NCI-H1048 (cell line): Measurements from ENCODE around the gene REEP1.
"Not testable (repeated sequence)": the region's sequence is repeated elsewhere in the genome, so short reads cannot be mapped to it uniquely, and the experiment has no call there.

Experiments
- DNase-seq: peaks from one replicate; lab custom pipeline; 2025; lab: John Stamatoyannopoulos, UW

Gene REEP1

DNA sequence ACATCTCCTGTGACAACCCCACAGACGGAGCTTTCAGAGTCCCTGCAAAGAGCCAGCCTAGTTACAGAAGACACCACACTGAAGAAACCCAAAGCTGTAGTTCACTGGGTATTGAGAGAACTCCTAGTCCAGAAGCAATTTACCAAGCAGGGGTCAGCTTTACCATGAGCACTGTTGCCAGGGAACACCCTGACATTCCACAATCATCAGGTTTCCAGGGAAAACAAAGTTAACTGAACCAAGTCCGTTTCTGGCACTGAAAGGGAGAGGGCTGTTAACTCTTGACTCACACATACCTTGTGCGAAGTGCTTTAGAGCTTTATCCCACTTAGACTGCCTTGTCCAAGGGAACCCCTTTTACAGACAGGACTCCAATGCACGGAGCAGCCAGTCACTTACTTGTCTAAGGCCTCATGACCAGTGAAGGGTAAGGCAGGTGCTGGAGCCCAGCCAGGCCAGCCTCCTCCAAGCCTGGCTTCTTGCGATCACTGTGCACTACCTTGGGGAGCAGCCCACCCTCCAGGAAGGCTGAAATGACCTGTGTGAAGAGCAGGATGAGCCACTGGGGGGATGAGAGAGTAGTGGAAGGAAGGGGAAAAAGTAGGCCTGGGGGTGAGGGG, 53.9 kb downstream of the REEP1 start:
- no peak for DNase-seq

DNA sequence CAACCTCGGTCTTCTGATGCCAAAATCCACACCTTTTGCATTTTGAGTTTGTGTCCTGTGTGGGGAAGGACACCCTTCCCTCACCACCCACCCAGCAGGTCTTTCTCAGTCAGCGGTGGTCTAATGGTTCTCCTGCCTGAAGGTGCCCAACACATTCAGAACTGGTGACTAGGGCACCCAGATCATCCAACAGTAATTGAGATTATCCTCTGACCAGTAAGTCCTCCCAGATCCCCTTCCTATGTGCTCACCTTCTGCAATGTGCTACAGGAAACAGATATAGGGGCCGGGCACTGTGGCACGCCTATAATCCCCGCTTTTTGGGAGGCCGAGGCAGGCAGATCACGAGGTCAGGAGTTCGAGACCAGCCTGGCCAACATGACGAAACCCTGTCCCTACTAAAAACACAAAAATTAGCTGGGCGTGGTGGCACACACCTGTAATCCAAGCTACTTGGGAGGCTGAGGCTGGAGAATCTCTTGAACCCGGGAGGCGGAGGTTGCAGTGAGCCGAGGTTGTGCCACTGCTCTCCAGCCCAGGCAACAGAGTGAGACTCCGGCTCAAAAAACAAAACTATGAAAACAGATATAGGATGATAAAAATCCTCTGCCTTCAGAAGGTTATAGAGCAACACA, 56.2 kb downstream of the REEP1 start:
- no peak for DNase-seq

DNA sequence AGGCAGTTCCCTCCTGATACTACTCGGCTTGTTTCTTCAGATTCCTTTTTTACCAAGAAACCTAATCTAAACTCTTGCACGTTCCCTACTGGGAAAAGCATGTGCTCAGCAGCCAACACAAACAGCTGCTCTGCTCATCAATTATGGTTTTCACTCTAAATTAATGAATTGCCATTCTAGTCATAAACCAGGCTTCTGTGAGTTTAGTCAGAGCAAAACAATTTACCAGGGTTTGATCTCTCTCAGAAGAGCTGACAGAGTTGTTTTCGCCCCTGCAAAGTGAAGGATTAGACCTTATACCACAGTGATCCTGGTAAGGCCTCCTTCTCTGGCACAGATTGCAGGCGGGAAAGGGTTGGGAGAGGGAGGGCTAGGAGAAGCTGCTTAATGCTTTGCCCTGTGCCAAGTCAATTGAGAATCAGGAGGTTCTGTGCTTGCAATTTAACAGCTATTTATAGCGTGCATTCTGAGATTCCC, 57.2 kb downstream of the REEP1 start:
- DNase-seq: no peak

DNA sequence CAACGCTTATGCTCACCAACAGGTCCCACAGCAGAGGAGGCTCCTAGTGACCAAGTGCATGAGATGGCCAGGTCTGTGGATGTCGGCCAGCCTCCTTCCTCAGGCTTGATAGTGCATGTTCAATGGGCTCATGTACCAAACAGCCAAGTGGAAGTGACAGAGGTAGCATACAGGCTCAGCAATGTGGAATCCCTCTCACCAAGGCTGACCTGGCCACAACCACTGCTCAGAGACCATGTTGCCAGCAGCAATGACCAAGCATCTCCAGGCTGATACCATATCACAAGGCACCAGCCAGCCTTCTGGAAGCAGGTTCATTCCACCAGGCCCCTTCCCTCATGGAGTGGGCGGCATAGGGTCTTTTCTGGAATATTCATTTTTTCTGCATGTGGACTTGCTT, 61.5 kb downstream of the REEP1 start:
- DNase-seq: no peak

DNA sequence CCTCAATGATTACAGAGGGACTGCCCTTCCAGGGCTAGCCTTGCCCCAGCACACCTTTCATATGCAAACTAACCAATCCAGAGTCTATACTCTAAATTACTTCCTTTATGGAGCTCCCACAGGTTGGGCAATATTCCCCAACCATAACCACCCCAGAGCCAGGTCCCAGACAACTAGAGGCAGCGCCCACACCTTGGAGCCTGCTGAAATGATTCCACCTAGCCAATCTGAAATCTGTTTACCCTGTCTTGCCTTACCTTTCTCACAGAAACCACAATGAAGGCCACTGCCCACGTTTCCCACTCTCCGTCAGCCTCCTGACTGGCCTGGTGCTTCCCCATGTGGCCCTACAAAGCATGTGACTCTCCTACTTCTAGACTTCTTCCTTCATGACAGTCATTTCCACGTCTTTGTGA, 62.0 kb downstream of the REEP1 start:
- DNase-seq: no peak

DNA sequence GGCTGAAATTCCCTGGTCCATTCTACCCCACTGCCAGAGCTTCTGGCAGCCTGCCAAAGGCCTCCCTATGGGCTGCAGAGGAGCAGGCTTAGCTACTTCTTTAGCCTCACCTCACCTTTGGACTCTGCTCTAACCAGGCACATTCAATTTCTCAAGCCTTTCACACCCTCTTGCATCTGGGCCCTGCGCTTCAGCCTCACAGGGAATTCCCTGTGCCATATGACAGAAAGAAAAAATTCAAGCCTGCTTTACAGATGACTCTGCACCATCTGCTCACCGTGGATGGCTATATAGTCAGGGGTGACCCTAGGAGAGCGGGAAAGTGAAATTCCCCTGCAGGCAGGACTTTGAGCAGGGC, 62.5 kb downstream of the REEP1 start:
- DNase-seq: no peak

DNA sequence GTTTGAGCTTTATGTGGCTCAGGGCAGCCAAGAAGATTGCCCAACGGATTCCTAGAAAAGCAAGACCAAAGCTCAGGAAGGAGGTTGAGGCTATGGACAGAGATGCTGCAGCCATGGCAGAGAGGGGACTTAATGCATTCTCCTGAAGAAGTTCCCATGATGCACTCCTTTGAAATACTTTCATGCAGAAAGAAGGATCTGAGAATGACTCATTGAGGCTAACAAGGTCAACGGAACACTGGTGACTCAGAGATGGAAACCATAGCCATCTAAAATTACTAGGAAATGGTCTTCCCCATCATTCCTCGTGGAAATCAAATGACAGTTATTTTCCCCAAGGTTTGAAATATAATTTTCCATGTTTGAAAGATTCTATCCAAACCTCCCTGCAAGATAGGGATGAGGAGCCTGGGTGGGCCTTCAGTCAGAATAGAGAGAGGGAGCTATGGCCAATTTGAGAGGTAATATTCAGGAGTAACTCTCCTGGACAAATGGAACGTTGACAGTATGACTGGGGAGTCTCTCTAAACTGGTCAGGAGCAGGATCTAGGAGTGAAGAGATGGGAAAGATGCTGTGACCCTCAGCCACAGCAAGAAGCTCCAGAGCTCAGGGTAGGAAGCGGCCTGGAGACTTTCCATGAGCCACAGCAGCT, 63.0 kb downstream of the REEP1 start:
- DNase-seq: no peak

DNA sequence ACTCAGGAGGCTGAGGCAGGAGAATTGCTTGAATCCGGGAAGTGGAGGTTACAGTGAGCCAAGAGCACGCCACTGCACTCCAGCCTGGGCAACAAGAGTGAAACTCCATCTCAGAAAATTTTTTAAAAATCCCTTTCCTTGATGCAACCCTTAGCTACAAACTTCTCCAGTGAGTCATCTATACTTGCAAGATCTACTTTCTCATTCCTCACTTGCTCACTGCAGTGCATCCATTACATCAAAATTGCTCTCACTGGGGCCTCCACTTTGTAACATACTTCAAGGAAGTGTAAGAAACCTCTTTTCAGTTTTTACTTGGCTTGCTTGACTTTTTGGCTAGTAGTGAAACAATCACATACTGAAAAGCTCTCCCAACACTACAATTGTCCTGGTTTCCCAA, 65.3 kb downstream of the REEP1 start:
- DNase-seq: no peak

DNA sequence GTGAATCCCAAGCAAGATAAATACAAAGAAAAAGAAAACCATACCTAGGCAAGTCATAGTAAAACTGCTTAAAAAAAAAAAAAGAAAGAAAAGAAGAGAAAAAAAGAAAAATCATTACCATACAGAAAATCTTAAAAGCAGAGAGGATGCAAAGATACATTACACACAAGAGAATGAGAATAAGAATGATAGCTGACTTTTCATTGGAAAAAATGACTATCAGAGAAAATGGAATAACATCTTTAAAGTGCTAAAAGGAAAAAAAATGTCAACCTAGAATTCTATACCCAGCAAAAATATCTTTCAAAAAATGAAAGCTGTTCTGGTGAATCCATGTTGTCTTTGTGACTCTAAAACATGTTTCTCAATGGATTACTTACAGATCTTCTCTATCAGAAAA, 66.2 kb downstream of the REEP1 start:
- DNase-seq: no peak

DNA sequence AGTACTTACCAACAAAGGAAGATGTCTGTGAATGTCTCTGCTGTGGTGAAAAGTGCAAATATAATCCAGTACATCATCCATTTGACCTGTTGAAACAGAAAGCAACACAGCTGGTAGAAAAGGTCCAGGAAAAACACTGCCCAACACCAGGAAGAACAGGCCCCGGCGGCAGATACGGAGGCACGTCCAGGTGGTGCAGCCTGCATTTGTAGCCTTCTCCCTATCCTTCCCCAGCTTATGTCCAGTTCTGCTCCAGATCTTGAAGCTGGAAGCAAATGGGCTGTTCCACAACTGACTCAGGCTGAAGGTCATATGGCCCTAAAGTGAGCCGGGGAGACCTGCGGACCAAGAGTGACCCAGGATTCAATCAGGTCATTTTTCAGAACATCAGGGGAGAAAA, 73.5 kb downstream of the REEP1 start:
- DNase-seq: no peak

DNA sequence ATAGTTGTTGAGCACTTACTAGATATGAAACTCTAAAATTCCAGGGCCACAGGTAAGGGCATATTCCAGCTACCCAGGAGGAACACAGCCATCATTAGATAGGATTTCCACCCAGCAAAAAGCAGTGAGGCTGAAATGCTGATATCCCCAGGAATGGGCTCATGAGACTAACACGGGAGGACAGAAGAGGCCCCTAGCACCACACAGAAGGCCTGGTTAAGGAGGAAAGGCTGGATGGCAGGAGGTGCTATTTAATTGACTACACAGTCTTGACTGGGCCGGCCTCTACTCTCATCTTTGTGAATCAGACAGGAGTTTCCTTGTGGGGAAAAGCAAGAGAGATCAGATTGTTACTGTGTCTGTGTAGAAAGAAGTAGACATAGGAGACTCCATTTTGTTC, 76.4 kb downstream of the REEP1 start:
- DNase-seq: no peak

DNA sequence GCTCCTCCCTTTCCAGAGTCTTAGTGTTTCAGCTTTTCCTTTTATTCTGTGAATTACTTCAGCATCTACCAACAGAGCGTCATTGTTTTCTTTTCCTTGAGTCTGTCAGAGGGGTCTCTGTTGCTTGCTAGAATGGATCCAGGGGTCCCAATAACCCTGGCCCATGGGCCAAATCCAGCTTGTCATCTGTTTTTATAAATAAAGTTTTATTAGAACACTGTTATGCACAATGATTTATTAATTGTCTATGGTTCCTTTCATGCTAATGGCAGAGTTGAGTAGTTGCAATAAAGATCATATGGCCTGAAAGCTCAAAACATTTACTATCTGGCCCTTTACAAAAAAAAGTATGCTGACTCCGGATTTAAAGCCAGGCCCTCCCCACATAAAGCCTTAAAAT, 79.3 kb downstream of the REEP1 start:
- no peak for DNase-seq

DNA sequence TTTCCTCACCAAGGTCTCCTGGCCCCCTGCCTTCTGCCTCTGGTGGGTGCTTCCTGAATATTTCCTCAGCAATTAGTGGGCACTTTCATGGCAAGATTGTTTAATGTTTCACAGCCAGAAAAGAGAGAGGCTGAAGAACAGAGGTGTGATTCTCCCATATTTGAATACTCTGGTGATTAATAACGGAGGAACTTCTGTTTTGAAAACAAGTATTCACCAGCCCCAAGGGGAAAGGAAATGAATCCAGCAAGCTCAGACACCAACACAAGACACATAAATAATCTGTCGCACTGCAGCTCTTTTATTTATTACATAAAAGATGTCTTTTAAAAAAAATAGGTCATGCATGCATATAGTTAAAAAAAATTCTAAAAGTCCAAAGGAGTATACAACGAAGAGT, 80.4 kb downstream of the REEP1 start:
- no peak for DNase-seq

DNA sequence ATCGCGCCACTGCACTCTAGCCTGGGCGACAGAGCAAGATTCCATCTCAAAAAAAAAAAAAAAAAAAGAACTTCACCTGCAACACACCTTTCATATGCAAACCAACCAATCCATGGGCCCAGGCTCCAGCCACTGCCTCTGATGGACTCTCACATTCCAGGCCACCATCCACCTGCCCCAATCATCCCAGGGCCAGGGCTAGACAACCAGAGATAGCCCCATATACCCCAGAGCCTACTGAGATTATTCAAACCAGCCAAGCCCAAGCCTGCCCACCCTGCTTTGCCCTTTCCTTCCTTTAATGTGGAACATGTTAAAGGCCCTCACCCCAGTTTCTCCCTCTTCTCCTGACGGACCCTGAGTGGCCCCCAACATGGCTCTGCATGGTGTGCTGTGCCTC, 81.1 kb downstream of the REEP1 start:
- DNase-seq: no peak

DNA sequence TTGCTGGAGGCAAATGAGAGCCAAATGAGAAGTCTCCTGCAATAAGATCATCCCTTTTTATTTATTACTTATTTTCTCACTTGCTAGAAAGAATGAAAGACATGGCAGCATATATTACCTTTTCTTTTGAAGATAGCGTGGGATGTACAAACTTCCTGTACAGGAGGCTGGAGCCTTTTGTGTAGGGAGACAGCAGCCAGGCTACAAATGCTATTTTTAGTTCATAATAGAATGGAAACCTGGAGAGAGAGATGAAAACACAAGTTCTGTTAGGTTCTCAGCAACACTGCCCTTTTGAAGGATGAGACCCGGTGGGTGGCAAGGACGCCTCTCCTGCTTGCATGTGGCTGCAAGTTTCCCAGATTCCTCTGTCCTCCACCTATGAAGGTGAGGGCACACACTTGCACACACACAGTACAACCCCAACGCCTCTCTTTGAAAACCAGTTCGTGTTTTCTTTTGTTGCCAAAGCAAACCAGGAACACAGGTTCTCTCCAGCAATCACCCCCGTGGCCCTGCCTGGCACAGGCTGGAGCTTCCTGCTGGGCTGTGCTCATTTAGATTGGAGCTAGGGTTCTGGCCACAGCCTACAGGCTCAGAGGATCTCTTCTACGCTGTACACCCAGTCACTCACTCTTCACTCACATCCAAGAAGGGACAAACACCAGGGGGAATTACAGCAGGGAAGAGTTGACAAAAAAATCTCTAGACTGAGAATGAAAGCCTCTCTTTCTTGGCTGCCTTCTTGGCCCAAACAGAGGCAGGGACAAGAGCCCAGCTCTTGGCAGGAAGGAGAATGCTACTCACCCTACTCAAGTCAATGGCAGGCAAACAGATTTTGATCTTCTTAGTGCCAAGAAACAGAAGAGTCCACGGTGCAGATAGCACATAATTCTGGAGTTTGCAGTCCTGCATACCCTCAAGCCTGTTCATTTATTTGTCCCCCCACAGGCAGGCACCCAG, 82.6 kb downstream of the REEP1 start:
- no peak for DNase-seq

DNA sequence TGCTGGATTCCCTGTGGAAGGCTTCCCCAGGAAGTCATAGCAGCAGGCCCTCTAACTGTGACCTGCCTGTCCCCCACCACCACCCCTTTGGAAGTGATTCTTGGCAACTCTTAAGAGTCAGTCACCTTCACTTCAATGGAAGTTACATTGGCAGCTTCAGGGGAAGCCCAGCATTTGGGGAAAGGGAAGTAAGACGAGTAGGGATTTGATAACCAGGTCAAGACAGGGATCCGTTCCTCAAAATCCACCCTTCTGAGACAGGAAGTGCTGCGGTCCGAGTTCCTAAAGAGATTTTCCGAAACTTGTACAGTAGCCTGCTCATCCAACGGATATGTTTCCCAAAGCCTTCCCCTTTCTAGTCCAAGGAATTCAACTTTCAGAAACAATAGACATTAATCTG, 84.0 kb downstream of the REEP1 start:
- no peak for DNase-seq

DNA sequence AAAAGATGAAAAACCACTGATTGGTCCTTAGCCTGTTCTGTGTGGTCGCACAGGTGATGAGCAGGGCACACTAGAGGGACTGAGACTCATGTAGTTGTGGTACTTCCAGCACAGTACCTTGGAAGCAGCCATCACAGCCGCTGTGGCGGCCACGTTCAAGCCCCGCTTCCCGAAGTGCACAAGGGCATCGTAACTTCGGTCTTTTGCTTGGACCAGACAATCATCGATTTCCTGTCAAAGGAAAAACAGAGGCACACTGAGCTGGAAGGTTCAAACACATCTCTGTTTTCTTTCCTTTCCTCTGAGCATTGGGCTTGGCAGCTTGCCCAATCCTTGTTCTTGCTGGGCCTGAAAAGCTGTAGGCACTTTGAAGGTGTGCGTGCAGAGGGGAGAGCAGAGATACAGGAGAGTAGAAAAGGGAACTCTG, 85.6 kb downstream of the REEP1 start:
- DNase-seq: no peak

DNA sequence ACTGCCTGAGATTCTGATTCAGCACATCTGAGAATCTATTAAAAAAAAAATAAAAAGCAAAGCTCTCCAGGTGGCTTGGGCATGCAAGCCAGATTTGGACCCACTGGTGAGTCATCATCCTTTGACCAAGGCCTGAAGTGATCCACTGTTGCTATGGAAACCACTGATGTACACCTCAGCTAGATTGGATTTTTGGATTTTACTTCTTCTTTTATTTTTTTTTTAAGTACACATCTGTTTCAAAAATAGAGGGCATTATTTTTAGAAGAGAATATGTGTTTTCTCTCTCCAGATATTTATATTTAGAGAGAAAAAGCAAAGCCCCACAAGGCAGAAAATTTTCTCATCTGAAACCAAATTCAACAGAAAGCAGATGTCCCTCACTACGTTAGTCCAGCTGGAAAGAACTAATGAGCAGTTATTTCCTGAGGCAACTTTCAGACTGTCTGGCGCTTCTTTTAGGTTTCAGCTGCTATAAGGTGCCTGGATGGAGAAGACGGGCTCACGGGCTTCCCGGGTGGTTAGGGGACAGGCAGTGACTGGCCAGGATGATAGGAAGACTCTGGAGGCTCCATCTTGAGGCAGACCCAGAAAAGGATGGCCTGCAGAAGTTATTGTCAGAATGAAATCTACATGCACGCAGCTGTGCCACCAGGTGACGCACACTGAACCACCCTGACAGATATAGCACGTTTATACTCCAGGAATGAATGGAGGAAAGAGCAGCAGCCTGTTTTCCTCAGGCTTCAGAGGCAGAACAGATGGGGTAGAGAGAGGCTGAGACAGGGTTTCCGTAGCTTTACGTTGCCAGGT, 87.6 kb downstream of the REEP1 start:
- DNase-seq: no peak

DNA sequence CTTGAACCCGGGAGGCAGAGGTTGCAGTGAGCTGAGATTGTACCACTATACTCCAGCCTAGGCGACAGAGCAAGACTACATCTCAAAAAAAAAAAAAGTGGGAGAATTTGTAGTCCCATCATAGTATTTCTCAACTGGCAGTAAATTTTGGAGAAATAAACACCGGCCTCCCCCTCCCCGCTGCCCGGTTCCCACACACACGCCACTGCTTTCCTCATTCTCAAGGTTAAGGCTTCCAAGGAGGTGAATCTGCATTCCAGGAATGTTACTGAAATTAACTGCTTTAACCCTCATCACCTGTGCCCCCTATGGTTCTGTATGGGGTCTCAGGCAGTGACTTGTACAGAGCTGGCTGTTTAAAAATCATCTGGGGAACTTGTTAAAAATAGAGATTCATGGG, 88.2 kb downstream of the REEP1 start:
- no peak for DNase-seq

DNA sequence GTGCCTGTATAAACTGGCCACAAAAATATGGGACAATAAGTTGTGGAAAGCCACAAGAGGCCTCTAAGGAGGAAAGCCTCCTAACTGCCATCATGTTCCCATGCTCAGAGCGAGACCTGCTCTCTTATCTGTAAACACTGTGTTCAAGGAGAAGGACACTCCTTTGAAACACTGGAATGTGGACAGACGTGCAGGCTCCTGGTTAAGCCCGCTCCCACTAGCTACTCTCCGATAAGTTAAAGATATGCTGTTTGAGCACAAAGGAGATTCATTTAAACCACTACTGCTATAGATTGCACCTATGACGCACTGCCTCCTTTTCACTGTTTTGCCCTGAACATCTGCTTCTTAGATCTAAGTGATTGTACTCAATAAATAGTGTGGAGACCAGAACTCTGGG, 92.2 kb downstream of the REEP1 start:
- DNase-seq: not testable (repeated sequence)

DNA sequence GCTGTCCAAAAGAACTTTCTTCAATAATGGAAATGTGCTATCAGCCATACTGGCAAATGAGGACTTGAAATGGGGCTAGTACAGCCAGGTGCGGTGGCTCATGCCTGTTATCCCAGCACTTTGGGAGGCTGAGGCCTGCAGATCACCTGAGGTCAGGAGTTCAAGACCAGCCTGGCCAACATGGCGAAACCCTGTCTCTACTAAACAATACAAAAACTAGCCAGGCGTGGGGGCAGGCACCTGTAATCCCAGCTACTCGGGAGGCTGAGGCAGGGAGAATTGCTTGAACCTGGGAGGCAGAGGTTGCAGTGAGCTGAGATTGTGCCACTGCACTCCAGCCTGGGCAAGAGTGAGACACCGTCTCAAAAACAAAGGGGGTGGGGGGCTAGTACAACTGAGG, 92.6 kb downstream of the REEP1 start:
- not testable (repeated sequence) for DNase-seq
